Activated CD8-positive, alpha-beta T cell treated with anti-CD3 and anti-CD28 coated beads for 36 hours (primary cell): ENCODE results near the gene PXDN. TPM values are rescaled to one million over a fixed set of nuclear protein-coding genes. Genes with fewer than 3 reads are reported as not detected.

Experiments used
- ATAC-seq: fragments of 200-7000 bp; cut with Tn5 transposase; one replicate; pipeline ENCODE4 v1.10.0; 2021; ENCODE audit warnings: mild to moderate bottlenecking, moderate library complexity
- CTCF ChIA-PET: fragments of 350-600 bp; sonication (Branson Sonifier 250); formaldehyde crosslinking; loops from one replicate; lab custom pipeline; 2021; ENCODE audit warnings: antibody characterized with exemption; lab: Charles Lee
- POLR2A ChIA-PET: fragments of 350-600 bp; sonication (Branson Sonifier 250); formaldehyde crosslinking; loops from one replicate; lab custom pipeline; 2021; ENCODE audit warnings: antibody characterized with exemption; lab: Charles Lee
- DNase-seq: peaks from one replicate; pipeline ENCODE4 v3.0.0-alpha.2; 2020
- H3K27ac Mint-ChIP-seq: one replicate; pipeline ENCODE4 v1.8.0; 2021; ENCODE audit warnings: mild to moderate bottlenecking, mixed read lengths
- H3K27me3 Mint-ChIP-seq: one replicate; pipeline ENCODE4 v1.8.0; 2021; ENCODE audit warnings: mixed read lengths
- H3K36me3 Mint-ChIP-seq: one replicate; pipeline ENCODE4 v1.8.0; 2021; ENCODE audit warnings: low read depth, mixed read lengths
- H3K4me1 Mint-ChIP-seq: one replicate; pipeline ENCODE4 v1.8.0; 2021; ENCODE audit warnings: low read depth, mixed read lengths
- H3K4me3 Mint-ChIP-seq: one replicate; pipeline ENCODE4 v1.8.0; 2021; ENCODE audit warnings: mild to moderate bottlenecking, moderate library complexity, mixed read lengths
- H3K9me3 Mint-ChIP-seq: one replicate; pipeline ENCODE4 v1.8.0; 2021; ENCODE audit warnings: mixed read lengths
- intact Hi-C: fragments of 100-400 bp; cut with micrococcal nuclease; formaldehyde crosslinking; loops from one replicate; pipeline ENCODE4 v1.10.0; 2022
- total RNA-seq, 2 experiments: library from RNA; stranded (reverse); gene quantifications; one replicate each; pipeline ENCODE4 v1.2.3, GENCODE V29; 2021
- TF ChIP-seq, protein P1 (sequence below): fragments of 200-600 bp; IDR thresholded peaks from one replicate; pipeline ENCODE4 v1.8.0; 2022; ENCODE audit warnings: antibody characterized with exemption, mild to moderate bottlenecking

PXDN gene
- total RNA-seq, 2 experiments from 2014 or later, result 0.58 to 0.83 TPM

DNA sequence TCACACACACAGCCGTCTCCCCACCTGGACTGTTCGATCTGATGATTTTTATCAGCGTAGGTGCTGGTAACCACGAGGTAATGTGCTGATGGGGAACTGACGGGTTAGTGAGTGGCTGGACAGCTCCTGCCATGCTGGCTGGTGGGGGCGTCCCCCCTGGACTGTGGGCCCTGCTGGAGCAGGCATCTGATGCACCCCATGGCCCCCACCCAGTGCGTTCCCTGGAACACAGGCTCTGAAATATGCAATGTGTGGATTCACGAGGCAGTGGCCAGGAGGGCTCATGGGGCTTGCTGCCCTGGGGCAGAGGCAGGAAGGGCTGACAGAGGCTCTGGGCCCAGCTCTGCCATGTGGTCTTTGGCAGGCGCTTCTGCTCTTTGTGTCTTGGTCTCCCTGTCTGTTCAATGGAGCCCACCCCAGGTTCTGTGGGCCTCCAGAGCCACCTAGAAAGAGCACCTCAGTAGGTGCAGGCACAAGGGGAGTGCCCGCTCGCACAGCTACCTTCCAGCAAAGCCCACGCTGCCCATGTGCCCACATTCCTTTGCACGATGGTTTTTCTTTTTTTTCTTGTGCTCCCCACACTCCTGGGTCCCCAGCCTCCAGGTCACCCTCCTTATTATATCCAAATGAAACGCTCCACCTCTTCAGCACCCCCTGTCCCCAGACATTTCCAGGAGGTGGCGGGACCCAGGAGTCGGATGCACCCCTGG is 10.3 kb upstream of the PXDN start:
- H3K36me3 Mint-ChIP-seq, result no peaks in the 10 kb centered on the region
- no peak for ATAC-seq

DNA sequence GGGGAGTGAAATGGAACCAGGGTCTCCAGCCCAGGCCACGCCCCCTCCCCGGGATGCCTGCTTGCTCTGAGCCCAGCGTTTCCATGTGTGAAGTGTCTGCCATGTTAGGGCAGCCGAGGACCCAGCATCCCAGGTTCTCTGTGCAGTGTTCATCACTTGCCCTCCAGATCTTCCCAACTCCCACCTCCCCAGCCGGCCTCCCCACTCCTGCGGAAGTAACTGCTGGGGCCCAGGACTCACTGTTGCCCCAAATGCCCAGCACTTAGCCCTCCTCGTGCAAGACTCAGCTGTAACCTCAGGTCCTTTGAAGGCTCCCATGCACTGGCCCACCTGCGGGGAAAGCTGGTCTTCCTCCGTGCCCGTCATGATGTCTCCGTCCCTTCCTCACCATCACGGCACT is 9.7 kb upstream of the PXDN start:
- Mint-ChIP-seq H3K4me1 (no peaks in the 10 kb centered on the region), H3K36me3 (no peaks in the 10 kb centered on the region), H3K27ac (no peak overlapping the region), H3K27me3 (peaks cover 8% of the 10 kb centered on the region), H3K9me3 (peaks cover 4% of the 10 kb centered on the region), H3K4me3 (no peak overlapping the region)
- CTCF ChIA-PET, result interaction anchor here (1.3 kb wide), 1 partner anchor 16 kb away, joined by 5 read pairs; no protein-coding TSS in a partner anchor
- TF ChIP-seq, protein P1, sequence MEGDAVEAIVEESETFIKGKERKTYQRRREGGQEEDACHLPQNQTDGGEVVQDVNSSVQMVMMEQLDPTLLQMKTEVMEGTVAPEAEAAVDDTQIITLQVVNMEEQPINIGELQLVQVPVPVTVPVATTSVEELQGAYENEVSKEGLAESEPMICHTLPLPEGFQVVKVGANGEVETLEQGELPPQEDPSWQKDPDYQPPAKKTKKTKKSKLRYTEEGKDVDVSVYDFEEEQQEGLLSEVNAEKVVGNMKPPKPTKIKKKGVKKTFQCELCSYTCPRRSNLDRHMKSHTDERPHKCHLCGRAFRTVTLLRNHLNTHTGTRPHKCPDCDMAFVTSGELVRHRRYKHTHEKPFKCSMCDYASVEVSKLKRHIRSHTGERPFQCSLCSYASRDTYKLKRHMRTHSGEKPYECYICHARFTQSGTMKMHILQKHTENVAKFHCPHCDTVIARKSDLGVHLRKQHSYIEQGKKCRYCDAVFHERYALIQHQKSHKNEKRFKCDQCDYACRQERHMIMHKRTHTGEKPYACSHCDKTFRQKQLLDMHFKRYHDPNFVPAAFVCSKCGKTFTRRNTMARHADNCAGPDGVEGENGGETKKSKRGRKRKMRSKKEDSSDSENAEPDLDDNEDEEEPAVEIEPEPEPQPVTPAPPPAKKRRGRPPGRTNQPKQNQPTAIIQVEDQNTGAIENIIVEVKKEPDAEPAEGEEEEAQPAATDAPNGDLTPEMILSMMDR, result no peak
- ATAC-seq (no peak), DNase-seq (no peak)
- POLR2A ChIA-PET, result no interaction called here
- intact Hi-C loops, result no loop called here

More for the DNA sequence above, 10.3 kb upstream of the PXDN start:
- Mint-ChIP-seq H3K9me3 (peaks cover 4% of the 10 kb centered on the region), H3K27me3 (peaks cover 8% of the 10 kb centered on the region), H3K4me3 (no peak overlapping the region), H3K4me1 (no peaks in the 10 kb centered on the region), H3K27ac (no peak overlapping the region)
- intact Hi-C loops, result no loop called here
- DNase-seq, result no peak
- CTCF ChIA-PET, result no interaction called here
- TF ChIP-seq, protein P1, result no peak
- POLR2A ChIA-PET, result no interaction called here

DNA sequence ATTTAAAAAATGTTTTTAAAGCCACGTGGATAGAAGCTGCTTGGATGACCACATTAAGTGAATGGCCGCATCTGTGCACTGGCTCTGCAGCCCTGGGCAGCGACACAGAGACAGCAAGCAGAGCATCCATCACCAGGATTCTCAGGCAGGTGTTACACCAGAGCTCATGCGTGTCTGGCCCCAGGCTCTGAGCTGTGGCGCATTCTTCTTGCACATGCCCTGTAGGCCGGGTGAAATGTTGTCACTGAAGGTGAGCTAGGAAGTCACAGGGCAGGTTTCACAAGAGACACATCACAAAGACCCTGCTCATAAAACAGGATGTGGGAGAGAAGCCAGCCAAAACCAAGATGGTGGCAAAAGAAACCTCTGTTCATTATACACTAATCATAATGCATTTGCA is 8.4 kb upstream of the PXDN start:
- CTCF ChIA-PET, result interaction anchor here (1.3 kb wide), 1 partner anchor 17 kb away, joined by 5 read pairs; no protein-coding TSS in a partner anchor
- Mint-ChIP-seq H3K4me3 (no peak overlapping the region), H3K9me3 (peaks cover 4% of the 10 kb centered on the region), H3K4me1 (no peaks in the 10 kb centered on the region), H3K27me3 (peaks cover 9% of the 10 kb centered on the region), H3K36me3 (no peaks in the 10 kb centered on the region), H3K27ac (no peak overlapping the region)
- no peak for DNase-seq
- no peak for ATAC-seq
- TF ChIP-seq, protein P1, result no peak
- POLR2A ChIA-PET, result no interaction called here
- intact Hi-C loops, result no loop called here

DNA sequence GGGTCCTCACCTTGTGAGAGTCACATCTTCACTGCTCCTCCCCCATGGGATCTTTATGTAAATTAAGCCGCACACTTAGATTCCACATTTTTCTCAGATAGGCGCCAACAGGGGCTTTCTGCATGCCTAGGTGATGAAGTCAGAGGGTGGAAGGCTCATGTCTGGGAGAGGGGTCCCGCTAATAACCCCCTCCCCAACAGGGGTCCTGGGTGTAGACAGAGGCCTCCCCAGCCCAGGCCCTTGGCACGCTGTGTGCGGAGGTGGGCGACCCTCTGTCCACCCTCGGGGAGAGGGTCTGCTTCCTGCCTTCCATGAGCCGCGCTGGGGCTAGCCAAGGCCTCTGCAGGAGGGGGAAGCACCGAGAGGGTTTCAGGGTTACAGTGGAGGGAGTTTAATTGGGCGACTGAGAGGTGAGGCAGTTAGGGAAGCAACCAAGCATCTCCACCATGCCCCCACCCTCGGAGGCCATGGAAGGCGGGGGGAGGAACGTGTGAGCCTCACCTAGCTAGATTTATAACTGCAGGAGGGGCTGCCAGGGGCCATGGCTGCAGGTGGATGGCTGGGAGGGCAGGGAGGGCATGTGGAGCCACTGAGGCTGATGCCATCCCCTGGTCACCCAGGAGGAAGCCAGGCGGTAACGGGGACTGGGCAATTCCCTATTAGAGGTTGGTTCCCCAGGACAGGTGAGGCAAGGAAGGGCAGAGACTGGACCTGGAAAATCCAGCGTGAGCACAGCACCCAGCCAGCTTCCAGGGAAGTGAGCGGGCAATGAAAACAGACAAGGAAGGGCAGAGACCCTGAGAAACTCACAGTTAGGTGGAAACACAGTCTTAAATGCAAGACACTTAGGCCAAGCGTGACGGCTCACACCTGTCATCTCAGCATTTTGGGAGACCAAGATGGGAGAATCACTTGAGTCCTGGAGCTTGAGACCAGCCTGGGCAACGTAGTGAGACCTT is 7.7 kb upstream of the PXDN start:
- no peak for DNase-seq
- TF ChIP-seq, protein P1, result no peak
- intact Hi-C loops, result no loop called here
- Mint-ChIP-seq H3K9me3 (peaks cover 4% of the 10 kb centered on the region), H3K27ac (no peak overlapping the region), H3K27me3 (peaks cover 12% of the 10 kb centered on the region), H3K36me3 (no peaks in the 10 kb centered on the region), H3K4me3 (no peak overlapping the region), H3K4me1 (no peaks in the 10 kb centered on the region)
- ATAC-seq, result no peak
- ChIA-PET CTCF (interaction anchor here (1.2 to 2.2 kb wide), 3 partner anchors 10 to 93 kb away, joined by 3 to 6 read pairs (median 3); no protein-coding TSS in a partner anchor), POLR2A (no interaction called here)
